ENCODE measurements around the gene FAM124A.

FAM124A gene

GRCh38 chr13:51258612-51259548 lies 36.7 kb downstream of the FAM124A start:
- TF ChIP-seq GATA2 (IDR thresholded peaks at IDR 0.05; ENCODE audit: low read depth, low read length): no peak
- no peak for TF ChIP-seq GATA3 (IDR thresholded peaks at IDR 0.05; ENCODE audit: low read depth, low read length)

GRCh38 chr13:51260154-51260553 lies 38.0 kb downstream of the FAM124A start:
- TF ChIP-seq GATA2 (IDR thresholded peaks at IDR 0.05; ENCODE audit: low read depth, low read length): no peak
- TF ChIP-seq GATA3 (IDR thresholded peaks at IDR 0.05; ENCODE audit: low read depth, low read length): no peak

- TF ChIP-seq GATA3 (IDR thresholded peaks at IDR 0.05; ENCODE audit: low read depth, low read length) (no peak), GATA2 (IDR thresholded peaks at IDR 0.05; ENCODE audit: low read depth, low read length) (no peak)
Measured at GRCh38 chr13:51261610-51262249, 39.5 kb downstream of the FAM124A start.

GRCh38 chr13:51262501-51263211 lies 40.5 kb downstream of the FAM124A start:
- TF ChIP-seq GATA2 (IDR thresholded peaks at IDR 0.05; ENCODE audit: low read depth, low read length) (no peak), GATA3 (IDR thresholded peaks at IDR 0.05; ENCODE audit: low read depth, low read length) (no peak)

GRCh38 chr13:51266642-51267041 lies 44.4 kb downstream of the FAM124A start:
- TF ChIP-seq GATA2 (IDR thresholded peaks at IDR 0.05; ENCODE audit: low read depth, low read length) (no peak), GATA3 (IDR thresholded peaks at IDR 0.05; ENCODE audit: low read depth, low read length) (no peak)

- TF ChIP-seq GATA2 (IDR thresholded peaks at IDR 0.05; ENCODE audit: low read depth, low read length): no peak
- no peak for TF ChIP-seq GATA3 (IDR thresholded peaks at IDR 0.05; ENCODE audit: low read depth, low read length)
Measured at GRCh38 chr13:51267622-51268021, 45.4 kb downstream of the FAM124A start.

GRCh38 chr13:51269039-51269438 lies 46.8 kb downstream of the FAM124A start:
- TF ChIP-seq GATA3 (IDR thresholded peaks at IDR 0.05; ENCODE audit: low read depth, low read length) (no peak), GATA2 (IDR thresholded peaks at IDR 0.05; ENCODE audit: low read depth, low read length) (no peak)

GRCh38 chr13:51270623-51271415 lies 48.6 kb downstream of the FAM124A start:
- no peak for TF ChIP-seq GATA3 (IDR thresholded peaks at IDR 0.05; ENCODE audit: low read depth, low read length)
- 0 out of 2 replicates have a peak, but pooled peaks have one; percentile 10 for TF ChIP-seq GATA2 (IDR thresholded peaks at IDR 0.05; ENCODE audit: low read depth, low read length)

- TF ChIP-seq GATA3 (IDR thresholded peaks at IDR 0.05; ENCODE audit: low read depth, low read length): no peak
- no peak for TF ChIP-seq GATA2 (IDR thresholded peaks at IDR 0.05; ENCODE audit: low read depth, low read length)
Measured at GRCh38 chr13:51271528-51272085, 49.4 kb downstream of the FAM124A start.

- TF ChIP-seq GATA3 (IDR thresholded peaks at IDR 0.05; ENCODE audit: low read depth, low read length) (no peak), GATA2 (IDR thresholded peaks at IDR 0.05; ENCODE audit: low read depth, low read length) (no peak)
Measured at GRCh38 chr13:51275101-51275500, 52.9 kb downstream of the FAM124A start.

- TF ChIP-seq GATA2 (IDR thresholded peaks at IDR 0.05; ENCODE audit: low read depth, low read length) (no peak), GATA3 (IDR thresholded peaks at IDR 0.05; ENCODE audit: low read depth, low read length) (no peak)
Measured at GRCh38 chr13:51276636-51277035, 54.4 kb downstream of the FAM124A start.

- TF ChIP-seq GATA3 (IDR thresholded peaks at IDR 0.05; ENCODE audit: low read depth, low read length) (no peak), GATA2 (IDR thresholded peaks at IDR 0.05; ENCODE audit: low read depth, low read length) (no peak)
Measured at GRCh38 chr13:51277928-51278327, 55.7 kb downstream of the FAM124A start.

- TF ChIP-seq GATA3 (IDR thresholded peaks at IDR 0.05; ENCODE audit: low read depth, low read length) (no peak), GATA2 (IDR thresholded peaks at IDR 0.05; ENCODE audit: low read depth, low read length) (no peak)
Measured at GRCh38 chr13:51278426-51279130, 56.4 kb downstream of the FAM124A start.

All from SH-SY5Y (cell line).